Left ventricle myocardium inferior (tissue), 1 donor: ENCODE measurements around the gene ADARB1. TPM values are rescaled to one million over a fixed set of nuclear protein-coding genes. Genes with fewer than 3 reads are reported as not detected.

Source experiments
- DNase-seq: peaks from one replicate; pipeline ENCODE4 v3.0.0-alpha.2; 2020
- H3K27ac ChIP-seq: fragments of 200-600 bp; replicated peaks from 2 replicates; pipeline ENCODE4 v1.8.0; 2021
- H3K27me3 ChIP-seq: fragments of 200-600 bp; 2 replicates; pipeline ENCODE4 v1.8.0; 2021; ENCODE audit warnings: low read depth
- H3K36me3 ChIP-seq: fragments of 200-600 bp; 2 replicates; pipeline ENCODE4 v1.8.0; 2021
- H3K4me1 ChIP-seq: fragments of 200-600 bp; 2 replicates; pipeline ENCODE4 v1.8.0; 2021
- H3K4me3 ChIP-seq: fragments of 200-600 bp; 2 replicates; pipeline ENCODE4 v1.8.0; 2021; ENCODE audit warnings: mild to moderate bottlenecking, moderate library complexity
- H3K9me3 ChIP-seq: fragments of 200-600 bp; replicated peaks from 2 replicates; pipeline ENCODE4 v1.8.0; 2021
- intact Hi-C: fragments of 100-400 bp; cut with micrococcal nuclease; formaldehyde crosslinking; loops from one replicate; pipeline ENCODE4 v1.11.0; 2022
- total RNA-seq: library from RNA; stranded (reverse); fragmentation: NEBNext Ultra II Directional; extraction: Animal tissue kit (Norgen Biotek cat#: 25700); gene quantifications from one replicate; pipeline ENCODE4 v1.2.1, GENCODE V29; 2021
- TF ChIP-seq, protein P1 (sequence below): fragments of 200-600 bp; IDR thresholded peaks from 2 replicates; pipeline ENCODE4 v1.8.0; 2021; ENCODE audit warnings: antibody characterized with exemption, mild to moderate bottlenecking, borderline replicate concordance
- donor health status: DM: no; HTN: yes; CAD: no; lungs with severe emphysema.

ADARB1 gene
- total RNA-seq, 1 donor from 2014 or later, result 15.5 TPM

DNA sequence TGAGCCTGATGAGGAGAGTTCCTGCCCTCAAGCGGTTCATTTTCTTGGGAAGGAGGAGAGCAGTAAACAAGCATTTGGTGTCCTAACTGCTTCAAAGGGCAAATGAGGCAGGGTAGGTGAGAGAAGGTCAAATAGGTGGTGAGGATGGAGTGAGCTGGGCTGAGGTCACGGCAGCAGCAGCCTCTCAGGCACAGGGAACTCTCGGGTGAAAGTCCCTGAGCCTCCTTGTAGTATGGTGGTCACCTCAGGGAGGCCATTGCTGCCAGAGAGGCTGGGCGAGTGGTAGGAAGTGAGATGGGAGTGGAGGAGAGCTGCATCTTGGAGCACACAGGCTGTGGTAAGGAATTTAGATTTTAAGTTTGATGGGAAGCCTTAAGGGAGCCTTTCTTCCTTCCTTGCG lies 4.0 kb downstream of the ADARB1 start:
- peaks cover 7% of the 10 kb centered on the region for H3K36me3 ChIP-seq
- no peaks in the 10 kb centered on the region for H3K27me3 ChIP-seq
- intact Hi-C loops, result no loop called here
- DNase-seq, result no peak
- H3K27ac ChIP-seq, result no peak overlapping the region
- peaks cover 67% of the 10 kb centered on the region for H3K4me1 ChIP-seq
- no peaks in the 10 kb centered on the region for H3K9me3 ChIP-seq
- no peak overlapping the region for H3K4me3 ChIP-seq
- TF ChIP-seq, protein P1, sequence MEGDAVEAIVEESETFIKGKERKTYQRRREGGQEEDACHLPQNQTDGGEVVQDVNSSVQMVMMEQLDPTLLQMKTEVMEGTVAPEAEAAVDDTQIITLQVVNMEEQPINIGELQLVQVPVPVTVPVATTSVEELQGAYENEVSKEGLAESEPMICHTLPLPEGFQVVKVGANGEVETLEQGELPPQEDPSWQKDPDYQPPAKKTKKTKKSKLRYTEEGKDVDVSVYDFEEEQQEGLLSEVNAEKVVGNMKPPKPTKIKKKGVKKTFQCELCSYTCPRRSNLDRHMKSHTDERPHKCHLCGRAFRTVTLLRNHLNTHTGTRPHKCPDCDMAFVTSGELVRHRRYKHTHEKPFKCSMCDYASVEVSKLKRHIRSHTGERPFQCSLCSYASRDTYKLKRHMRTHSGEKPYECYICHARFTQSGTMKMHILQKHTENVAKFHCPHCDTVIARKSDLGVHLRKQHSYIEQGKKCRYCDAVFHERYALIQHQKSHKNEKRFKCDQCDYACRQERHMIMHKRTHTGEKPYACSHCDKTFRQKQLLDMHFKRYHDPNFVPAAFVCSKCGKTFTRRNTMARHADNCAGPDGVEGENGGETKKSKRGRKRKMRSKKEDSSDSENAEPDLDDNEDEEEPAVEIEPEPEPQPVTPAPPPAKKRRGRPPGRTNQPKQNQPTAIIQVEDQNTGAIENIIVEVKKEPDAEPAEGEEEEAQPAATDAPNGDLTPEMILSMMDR, result no peak

DNA sequence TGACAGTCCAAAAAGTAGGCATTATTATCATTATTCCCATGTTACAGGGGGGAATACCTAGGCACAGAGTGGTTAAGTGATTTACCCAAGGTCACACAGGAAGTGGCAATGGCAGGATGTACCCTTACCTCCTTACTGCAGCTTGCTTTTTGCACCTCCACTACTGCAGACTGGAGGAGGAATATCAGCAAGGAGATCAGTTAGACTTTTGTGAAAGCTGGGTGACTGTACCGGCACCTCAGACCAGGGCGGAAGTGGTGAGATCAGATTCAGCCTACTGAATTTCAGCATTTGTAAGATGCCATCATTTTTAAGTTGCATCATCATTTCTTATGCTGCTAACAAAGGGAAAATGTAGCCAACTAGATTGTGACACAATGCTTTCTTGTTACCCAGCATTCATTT lies 4.5 kb downstream of the ADARB1 start:
- DNase-seq, result no peak
- no peak overlapping the region for H3K27ac ChIP-seq
- H3K27me3 ChIP-seq, result no peaks in the 10 kb centered on the region
- TF ChIP-seq, protein P1, result no peak
- intact Hi-C loops, result no loop called here
- H3K9me3 ChIP-seq, result no peaks in the 10 kb centered on the region
- H3K36me3 ChIP-seq, result peaks cover 7% of the 10 kb centered on the region
- peaks cover 68% of the 10 kb centered on the region for H3K4me1 ChIP-seq
- H3K4me3 ChIP-seq, result no peak overlapping the region

DNA sequence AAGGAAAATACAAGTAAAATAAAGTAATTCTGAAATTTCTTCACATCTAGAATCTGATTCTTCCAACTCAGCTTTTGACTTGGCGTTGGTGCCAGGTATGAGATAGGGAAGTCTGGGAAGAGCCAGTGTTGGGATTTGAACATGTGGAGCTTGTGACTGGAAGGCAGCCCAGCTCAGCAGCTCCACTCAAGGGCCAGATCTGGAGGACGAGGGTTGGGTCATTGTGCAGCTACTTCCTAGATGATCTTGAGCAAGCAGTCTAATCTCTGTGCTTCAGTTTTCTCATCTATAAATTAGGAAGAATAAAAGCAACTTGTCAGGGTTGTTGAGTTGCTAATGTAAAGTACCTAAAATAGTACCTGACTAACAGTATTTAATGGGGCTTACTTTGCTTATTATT lies 5.0 kb downstream of the ADARB1 start:
- TF ChIP-seq, protein P1, result no peak
- DNase-seq, result no peak
- Histone ChIP-seq H3K4me1 (peaks cover 72% of the 10 kb centered on the region), H3K27me3 (no peaks in the 10 kb centered on the region), H3K9me3 (no peaks in the 10 kb centered on the region), H3K27ac (no peak overlapping the region), H3K36me3 (peaks cover 7% of the 10 kb centered on the region), H3K4me3 (no peak overlapping the region)
- intact Hi-C loops, result no loop called here

DNA sequence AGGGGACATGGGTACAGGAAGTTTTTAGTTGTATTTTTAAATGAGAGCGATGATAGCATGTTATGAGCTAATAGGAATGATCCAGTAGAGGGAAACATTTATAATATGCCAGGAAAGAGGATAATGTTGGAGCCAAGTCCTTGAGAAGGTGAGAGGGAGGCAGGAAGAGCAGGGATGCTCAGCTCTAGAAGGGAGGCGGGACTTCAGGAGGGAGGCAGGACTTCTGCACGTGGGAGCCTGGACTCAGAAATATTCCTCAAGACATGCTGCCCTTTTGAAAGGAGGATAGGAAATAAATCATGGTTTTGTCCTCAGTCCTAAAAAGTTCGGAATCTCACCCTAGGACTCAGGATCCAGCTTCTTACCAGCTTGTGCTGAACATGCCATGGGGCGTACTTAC lies 5.9 kb downstream of the ADARB1 start:
- H3K27ac ChIP-seq, result peak overlapping the region; percentile 24
- no peak overlapping the region for H3K4me3 ChIP-seq
- DNase-seq, result no peak
- H3K4me1 ChIP-seq, result peaks cover 76% of the 10 kb centered on the region
- TF ChIP-seq, protein P1, result no peak
- peaks cover 7% of the 10 kb centered on the region for H3K36me3 ChIP-seq
- H3K27me3 ChIP-seq, result no peaks in the 10 kb centered on the region
- no peaks in the 10 kb centered on the region for H3K9me3 ChIP-seq
- intact Hi-C loops, result no loop called here

DNA sequence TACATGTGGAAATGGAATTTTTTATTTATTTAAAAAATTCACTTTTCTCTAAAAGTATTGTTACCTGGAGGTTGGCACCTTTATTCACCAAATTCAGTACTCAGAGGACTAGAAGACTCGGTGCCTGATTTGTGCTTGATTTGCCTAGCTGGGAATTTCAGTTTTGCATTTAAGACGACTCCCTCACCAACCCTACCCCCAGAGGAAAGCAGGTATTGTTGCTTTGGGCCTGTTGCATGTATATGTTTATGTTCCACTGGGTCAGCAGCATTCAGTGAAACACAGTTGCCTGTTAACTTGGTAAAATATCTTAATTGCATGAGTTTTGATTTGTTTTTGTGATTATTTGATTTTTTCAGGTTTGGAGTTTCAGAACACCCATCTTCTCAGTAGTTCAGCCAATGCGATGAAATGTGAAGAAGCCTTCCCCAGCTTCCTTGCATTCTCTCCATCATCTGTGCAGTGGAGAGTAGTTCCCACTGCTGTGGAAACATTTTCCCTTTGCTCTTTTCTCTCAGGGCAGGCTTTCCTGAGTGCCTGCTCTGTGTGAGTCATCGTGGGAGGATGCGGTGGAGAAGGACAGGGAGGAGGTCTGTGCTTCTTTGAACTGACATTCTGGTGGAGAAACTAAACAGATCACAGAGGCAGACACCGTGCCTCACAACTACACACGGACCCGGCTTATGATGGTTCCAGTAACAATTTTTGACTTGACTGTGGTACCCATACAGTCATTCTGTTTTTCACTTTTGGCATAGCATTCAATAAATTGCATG lies 6.4 kb downstream of the ADARB1 start:
- H3K27ac ChIP-seq, result peak overlapping the region; percentile 24
- no peak overlapping the region for H3K4me3 ChIP-seq
- no peak for DNase-seq
- no peaks in the 10 kb centered on the region for H3K27me3 ChIP-seq
- TF ChIP-seq, protein P1, result no peak
- intact Hi-C loops, result no loop called here
- no peaks in the 10 kb centered on the region for H3K9me3 ChIP-seq
- H3K36me3 ChIP-seq, result peaks cover 7% of the 10 kb centered on the region
- H3K4me1 ChIP-seq, result peaks cover 76% of the 10 kb centered on the region
